Muscle of arm (tissue), 12 donors: Measurements from ENCODE around the gene GRIK4. TPM values are rescaled to one million over a fixed set of nuclear protein-coding genes. Genes with fewer than 3 reads are reported as not detected.
"Not testable (repeated sequence)": the region's sequence is repeated elsewhere in the genome, so short reads cannot be mapped to it uniquely, and the experiment has no call there.

Experiments
- DNase-seq: peaks from one replicate; pipeline ENCODE4 v3.0.0-alpha.2; 2013
- polyA plus RNA-seq, 12 donors: library from polyadenylated mRNA; unstranded; fragments of 120-200 nt; gene quantifications; one replicate each; pipeline ENCODE4 v1.2.1, GENCODE V29; 2013; ENCODE audit not compliant: insufficient read length in 12 of 12

Gene GRIK4
- polyA plus RNA-seq, 12 donors = 0.21 to 2.0 (median 0.42) TPM; not detected in 2

DNA sequence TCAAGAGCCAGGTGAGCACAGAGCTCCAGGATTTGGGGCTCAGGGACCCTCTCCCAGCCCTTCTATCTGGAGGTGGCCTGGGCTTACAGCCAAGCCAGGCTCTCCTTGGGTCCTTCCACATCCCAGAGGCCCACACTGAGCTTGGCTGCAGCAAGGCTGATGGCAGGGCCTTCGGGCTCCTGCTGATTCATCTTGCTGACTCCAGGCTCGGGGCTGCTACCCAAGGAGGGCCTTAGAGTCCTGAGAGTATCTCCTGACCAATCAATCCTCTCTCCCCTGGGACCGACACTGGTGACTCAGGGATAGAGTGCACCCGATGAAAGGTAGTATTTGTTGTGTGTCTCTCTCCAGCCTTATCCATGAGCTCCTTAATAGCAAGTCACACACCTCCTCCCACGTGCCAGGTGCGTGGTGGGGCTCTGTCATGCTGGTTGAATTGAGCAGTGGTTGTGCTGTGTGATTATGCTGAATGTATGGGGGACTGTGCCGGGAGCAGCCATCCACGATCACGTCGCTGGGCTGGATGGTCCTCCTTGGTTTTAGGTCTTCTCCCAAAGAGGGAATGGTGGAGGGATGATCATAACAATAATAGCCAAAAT is 62.3 kb downstream of the GRIK4 start:
- no peak for DNase-seq

DNA sequence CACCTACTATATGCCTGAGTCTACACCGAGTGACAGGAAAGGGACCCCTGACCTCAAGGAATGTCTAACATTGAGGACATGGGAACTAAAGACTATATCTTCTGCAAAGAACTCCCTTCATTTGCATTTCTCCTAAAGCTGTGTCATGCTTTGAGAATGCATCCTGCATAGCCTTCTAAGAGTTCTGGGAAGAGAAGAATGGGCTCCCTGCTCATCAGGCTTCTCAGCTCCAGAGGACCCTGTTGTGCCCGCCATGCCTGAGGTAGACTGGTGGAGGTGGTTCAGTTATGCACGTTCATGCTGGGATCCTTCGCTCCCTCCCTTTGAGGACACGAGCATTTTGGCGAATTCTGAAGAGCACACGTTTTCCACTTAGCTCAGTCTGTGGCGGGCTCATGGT is 63.3 kb downstream of the GRIK4 start:
- no peak for DNase-seq

DNA sequence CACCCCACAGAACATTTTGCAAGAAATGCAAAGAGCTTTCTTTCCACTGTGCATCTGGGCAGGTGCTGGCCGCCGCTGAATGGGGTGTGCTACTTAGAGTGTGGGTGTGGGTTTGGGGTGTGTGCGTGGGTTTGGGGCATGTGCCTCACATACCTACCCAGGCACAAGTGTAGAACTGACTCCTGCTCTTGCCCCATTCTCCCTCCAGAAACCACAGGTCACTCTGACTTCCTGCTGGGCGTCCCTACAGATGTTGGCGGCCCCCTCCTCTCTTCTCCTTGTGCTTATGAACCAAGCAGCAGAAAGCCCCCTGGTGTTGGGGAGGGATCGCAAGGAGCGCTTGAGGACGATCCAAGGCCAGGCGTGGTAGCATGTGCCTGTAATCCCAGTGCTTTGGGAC is 63.9 kb downstream of the GRIK4 start:
- DNase-seq = no peak

- no peak for DNase-seq
Measured at GRCh38 chr11:120576606-120577005, 65.1 kb downstream of the GRIK4 start.

GRCh38 chr11:120577041-120577440 is 65.5 kb downstream of the GRIK4 start:
- DNase-seq = no peak

GRCh38 chr11:120577624-120578363 is 66.2 kb downstream of the GRIK4 start:
- DNase-seq = no peak

GRCh38 chr11:120578596-120579154 is 67.1 kb downstream of the GRIK4 start:
- DNase-seq = no peak

DNA sequence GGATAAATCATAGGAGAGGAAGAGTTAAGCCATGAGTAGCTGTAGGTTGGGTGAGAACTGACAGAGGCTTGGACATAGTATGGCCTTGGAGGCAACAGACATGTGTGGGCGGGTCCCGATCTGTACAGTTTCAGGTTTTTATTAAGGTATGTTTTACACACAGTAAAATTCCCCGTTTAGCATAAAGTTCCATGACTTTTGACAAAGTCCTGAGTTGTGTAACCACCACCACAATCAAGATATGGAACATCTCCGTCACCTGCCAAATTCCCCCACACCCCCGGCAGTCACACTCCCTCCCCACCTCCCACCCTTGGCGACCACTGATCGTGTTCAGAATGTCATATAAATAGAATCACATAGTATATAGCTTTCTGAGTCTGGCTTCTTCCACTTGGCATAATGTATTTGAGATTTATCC is 68.1 kb downstream of the GRIK4 start:
- DNase-seq = no peak

DNA sequence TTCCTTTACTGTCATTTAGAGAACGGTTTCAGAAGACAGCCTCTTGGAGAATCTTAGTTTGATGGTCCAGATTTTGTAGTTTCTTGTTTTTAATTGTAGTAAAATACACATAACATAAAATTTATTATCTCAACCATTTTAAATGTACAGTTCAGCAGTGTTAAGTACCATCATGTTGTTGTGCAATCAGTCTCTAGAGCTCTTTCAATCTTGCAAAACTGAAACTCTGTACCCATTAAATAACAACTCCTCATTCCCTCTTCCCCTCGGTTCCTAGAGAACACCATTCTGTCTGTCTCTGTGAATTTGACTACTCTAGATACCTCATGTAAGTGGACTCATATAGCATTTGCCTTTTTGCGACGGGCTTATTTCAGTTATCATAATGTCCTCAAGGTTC is 69.8 kb downstream of the GRIK4 start:
- no peak for DNase-seq

- DNase-seq = not testable (repeated sequence)
Measured at GRCh38 chr11:120582535-120582934, 71.0 kb downstream of the GRIK4 start.

DNA sequence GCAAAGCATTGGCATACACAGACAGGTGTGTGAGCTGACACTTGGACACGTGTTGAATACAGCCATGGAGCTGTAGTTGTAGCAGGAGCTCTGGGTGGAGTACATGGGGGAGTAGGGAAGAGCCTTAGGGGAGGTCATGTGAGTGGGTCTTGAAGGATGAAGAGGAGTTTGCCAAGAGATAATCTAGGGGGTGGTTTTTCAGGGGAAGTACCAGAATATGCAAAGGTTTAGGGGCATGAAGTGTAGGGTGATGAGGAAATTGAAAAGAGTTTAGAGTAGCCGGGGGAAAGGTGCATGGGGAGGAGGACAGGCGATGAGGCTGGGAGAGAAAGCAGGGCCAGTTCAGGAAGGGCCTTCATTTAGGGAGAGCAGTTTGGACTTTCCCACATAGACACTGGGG is 74.5 kb downstream of the GRIK4 start:
- DNase-seq = no peak

GRCh38 chr11:120586728-120587127 is 75.2 kb downstream of the GRIK4 start:
- no peak for DNase-seq

- DNase-seq = no peak
Measured at GRCh38 chr11:120587299-120587698, 75.8 kb downstream of the GRIK4 start.

- no peak for DNase-seq
Measured at GRCh38 chr11:120589376-120589775, 77.8 kb downstream of the GRIK4 start.

DNA sequence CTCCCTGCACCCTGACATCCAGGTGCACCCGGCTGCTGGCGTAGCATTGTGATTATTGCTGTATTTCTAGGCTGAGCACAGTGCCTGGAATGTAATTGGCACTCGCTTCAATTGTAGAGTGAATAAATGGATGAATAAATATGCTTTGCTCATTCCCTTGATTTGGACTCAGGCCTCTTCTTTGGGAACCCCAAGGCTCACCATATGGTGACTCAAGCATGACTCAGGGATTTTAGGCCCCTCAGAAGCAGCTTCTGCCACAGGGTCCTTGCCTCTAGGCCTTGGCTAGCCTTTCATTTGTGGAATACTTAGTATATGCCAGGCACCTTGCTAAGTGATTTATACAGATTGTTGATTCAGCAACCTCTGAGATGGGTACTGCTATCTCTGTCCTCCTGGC is 78.9 kb downstream of the GRIK4 start:
- no peak for DNase-seq

DNA sequence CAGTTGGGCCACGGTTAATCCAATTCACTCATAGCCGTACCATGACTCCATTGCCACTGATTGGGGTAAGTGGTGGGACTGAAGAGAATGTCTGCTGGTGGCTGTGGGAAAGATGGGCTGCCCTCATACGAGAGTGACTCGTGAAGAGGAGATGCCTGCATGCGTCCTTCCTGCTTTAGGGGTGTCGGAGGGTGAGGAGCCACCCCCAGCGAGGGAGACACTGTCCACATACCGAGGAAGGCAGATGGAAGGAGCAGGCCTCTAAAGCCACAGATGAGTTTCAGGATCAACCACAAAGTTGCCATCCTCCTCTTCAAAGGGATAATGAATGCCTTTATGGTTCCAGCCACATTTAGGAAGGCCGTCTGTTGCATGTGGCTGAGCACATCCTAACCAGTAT is 83.2 kb downstream of the GRIK4 start:
- DNase-seq = no peak

DNA sequence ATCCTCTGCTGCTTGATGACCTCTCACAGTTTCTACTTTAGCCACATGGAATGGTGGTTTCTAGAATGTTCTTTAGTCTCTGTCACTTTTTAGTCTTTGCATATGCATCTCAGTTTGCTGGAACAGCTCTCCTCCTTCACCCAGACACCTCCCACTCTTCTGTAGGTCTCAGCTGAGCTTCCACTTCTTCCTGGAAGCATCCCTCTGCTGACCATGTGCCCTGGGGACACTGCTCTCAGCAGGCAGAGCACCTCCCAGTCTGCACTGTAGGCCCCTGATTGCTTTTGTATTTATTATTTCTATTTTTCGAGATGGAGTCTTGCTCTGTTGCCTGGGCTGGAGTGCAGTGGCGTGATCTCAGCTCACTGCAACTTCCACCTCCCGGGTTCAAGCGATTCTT is 84.0 kb downstream of the GRIK4 start:
- DNase-seq = no peak

- no peak for DNase-seq
Measured at GRCh38 chr11:120597250-120598215, 86.0 kb downstream of the GRIK4 start.

DNA sequence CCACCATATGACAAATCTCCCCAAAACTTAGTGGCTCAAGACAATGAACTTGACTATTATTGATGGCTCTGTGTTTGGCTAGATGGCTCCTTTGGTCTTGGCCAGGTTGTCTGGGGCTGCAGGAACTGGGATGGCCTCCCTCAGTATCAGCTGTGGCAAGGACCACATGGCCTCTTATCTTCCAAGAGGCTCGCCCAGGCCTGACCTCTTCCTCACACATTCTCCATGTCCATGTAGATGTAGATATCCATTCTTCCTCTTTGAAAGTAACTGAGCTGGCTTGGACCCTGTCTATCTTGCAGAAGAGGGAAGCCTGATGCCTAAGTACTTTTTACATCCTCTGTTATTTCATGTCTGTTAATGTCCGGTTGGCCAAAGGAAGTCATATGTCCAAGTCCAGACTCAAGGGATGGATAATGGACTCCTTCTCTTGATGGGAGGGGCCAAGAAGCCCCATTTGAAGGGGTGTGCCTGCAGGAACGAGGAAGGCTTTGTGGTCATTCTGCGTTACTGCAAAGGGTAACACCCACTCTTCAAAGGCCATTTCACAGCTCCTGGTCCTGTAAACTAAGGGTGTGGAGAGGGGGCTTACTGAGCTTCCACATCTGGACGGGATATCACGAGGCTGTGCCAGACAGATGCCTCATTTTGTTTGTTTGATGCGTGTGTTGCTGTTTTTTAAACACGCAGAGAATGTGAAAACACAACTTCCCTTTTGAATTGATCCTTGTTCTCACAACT is 87.1 kb downstream of the GRIK4 start:
- DNase-seq = no peak

GRCh38 chr11:120599816-120600420 is 88.4 kb downstream of the GRIK4 start:
- DNase-seq = no peak

DNA sequence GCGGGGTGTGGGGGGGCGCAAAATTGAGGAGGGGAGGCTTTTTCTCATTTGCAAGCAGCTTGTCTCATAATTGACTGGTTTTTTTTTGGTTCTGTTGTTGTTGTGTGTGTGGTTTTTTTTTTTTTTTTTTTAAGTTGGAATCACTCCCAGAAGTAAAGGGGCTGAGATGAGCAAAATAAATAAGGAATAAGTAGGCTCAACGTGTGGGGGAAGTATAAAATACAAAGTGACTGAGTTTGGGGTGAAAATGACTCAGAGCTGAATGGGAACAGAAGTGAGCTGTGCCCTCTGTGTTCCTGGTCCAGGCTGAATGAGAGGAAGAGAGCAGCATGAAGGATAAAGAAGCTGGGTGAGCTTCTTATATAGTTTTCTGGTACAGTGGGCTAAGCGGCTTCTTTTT is 90.0 kb downstream of the GRIK4 start:
- DNase-seq = no peak
